Measurements from ENCODE around the gene MTAP. TPM values are rescaled to one million over a fixed set of nuclear protein-coding genes. Genes with fewer than 3 reads are reported as not detected.

MTAP gene
- total and polyA plus RNA-seq, 9 of the 15 experiments (the other 6 are each of a cell fraction or from before 2014, with no cell fraction given), result 0.07 TPM; not detected in 8

DNA sequence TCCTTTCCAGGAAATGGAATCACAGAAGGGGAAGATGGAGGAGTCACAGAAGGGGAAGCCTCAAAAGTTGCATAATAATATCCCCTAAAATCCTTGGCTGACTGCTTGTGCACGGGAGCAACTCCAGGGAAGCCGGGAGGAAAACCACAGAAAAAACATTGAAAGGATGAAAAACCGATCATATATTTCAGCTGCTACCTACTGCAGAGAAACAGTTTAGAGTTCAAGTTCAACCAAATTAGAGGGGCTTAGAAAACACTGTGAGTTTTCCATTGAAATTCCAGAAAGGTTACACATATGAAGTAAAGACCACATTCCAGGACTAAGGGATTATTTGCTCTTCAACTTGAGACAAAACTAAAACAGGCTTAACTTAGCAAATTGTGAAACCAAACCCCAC, 37.6 kb upstream of the MTAP start (continued):
- TF ChIP-seq ATF4 (CRISPR knock-in tag; IDR thresholded peaks at IDR 0.05) (no peak), IRF1 (CRISPR knock-in tag; IDR thresholded peaks at IDR 0.05; ENCODE audit: borderline replicate concordance) (no peak)
- TF ChIP-seq, protein P1, sequence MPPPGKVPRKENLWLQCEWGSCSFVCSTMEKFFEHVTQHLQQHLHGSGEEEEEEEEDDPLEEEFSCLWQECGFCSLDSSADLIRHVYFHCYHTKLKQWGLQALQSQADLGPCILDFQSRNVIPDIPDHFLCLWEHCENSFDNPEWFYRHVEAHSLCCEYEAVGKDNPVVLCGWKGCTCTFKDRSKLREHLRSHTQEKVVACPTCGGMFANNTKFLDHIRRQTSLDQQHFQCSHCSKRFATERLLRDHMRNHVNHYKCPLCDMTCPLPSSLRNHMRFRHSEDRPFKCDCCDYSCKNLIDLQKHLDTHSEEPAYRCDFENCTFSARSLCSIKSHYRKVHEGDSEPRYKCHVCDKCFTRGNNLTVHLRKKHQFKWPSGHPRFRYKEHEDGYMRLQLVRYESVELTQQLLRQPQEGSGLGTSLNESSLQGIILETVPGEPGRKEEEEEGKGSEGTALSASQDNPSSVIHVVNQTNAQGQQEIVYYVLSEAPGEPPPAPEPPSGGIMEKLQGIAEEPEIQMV (tag; conservative IDR thresholded peaks at IDR 0.05; ENCODE audit: low read depth), result no peak

- Histone ChIP-seq H3K4me3 (no peak overlapping the region), H3K4me1 (replicated peaks in 1 of 2; ENCODE audit: control insufficient read depth in 2 of 2, insufficient read depth in 2 of 2, low read length in 2 of 2) (no peaks in the 10 kb centered on the region), H3K27ac (ENCODE audit: extremely low read depth, low read depth, low read length) (no peak overlapping the region), H2AFZ (ENCODE audit: low read depth, low read length) (no peak overlapping the region), H3K9ac (ENCODE audit: insufficient read depth in 1 of 2, low read depth in 2 of 2, low read length in 2 of 2) (no peak overlapping the region), H3K36me3 (ENCODE audit: control insufficient read depth, insufficient read depth, low read length) (no peaks in the 10 kb centered on the region), H3K9me1 (ENCODE audit: control insufficient read depth, insufficient read depth, low read length) (no peaks in the 10 kb centered on the region), H4K20me1 (replicated peaks; ENCODE audit: control insufficient read depth, insufficient read depth, low read length) (no peaks in the 10 kb centered on the region), H3K4me2 (ENCODE audit: insufficient read depth, low read length) (no peak overlapping the region), H3K27me3 (ENCODE audit: control insufficient read depth in 2 of 2, insufficient read depth in 2 of 2, low read length in 2 of 2) (no peaks in the 10 kb centered on the region), H3K79me2 (ENCODE audit: control insufficient read depth, insufficient read depth, low read length) (no peaks in the 10 kb centered on the region), H3K9me3 (replicated peaks; ENCODE audit: control insufficient read depth, insufficient read depth, low read depth, low read length) (no peaks in the 10 kb centered on the region)
- ATAC-seq (no peak), DNase-seq (ENCODE audit: extremely low read depth in 1 of 4, low spot score in 3 of 4) (no peak), FAIRE-seq (no peak)
- ChIA-PET POLR2A (no interaction called here), CTCF (ENCODE audit: low intra/inter-chr PET ratio) (no interaction called here)
- in situ Hi-C loops (cut with MboI) (no loop called here), intact Hi-C loops (cut with micrococcal nuclease) (no loop called here)
- WGBS (ENCODE audit: insufficient coverage, low coverage, missing lambda C conversion rate), result no CpG with 5 or more reads among the region's 2 CpGs
- BruUV-seq (replicated peaks), result no TSS peak
- TF ChIP-seq ZNF197 (CRISPR knock-in tag; IDR thresholded peaks at IDR 0.05; ENCODE audit: low read depth) (no peak), CTCFL (IDR thresholded peaks at IDR 0.05; ENCODE audit: borderline replicate concordance, insufficient read depth, low read depth, low read length, poor library complexity, severe bottlenecking) (no peak), HDAC1 (IDR thresholded peaks at IDR 0.05) (no peak), ETS1 (conservative IDR thresholded peaks at IDR 0.05; ENCODE audit: control insufficient read depth, low read depth, low read length) (no peak), POLR2AphosphoS5 (IDR thresholded peaks at IDR 0.05; ENCODE audit: control insufficient read depth, insufficient read depth, low read depth, low read length) (no peak), RUNX1 (IDR thresholded peaks at IDR 0.05; ENCODE audit: low read depth) (no peak), KDM4B (IDR thresholded peaks at IDR 0.05; ENCODE audit: borderline replicate concordance in 2 of 2, low read depth in 1 of 2) (no peak), ZNF224 (CRISPR knock-in tag; IDR thresholded peaks at IDR 0.05) (no peak)
- TF ChIP-seq, protein P2, sequence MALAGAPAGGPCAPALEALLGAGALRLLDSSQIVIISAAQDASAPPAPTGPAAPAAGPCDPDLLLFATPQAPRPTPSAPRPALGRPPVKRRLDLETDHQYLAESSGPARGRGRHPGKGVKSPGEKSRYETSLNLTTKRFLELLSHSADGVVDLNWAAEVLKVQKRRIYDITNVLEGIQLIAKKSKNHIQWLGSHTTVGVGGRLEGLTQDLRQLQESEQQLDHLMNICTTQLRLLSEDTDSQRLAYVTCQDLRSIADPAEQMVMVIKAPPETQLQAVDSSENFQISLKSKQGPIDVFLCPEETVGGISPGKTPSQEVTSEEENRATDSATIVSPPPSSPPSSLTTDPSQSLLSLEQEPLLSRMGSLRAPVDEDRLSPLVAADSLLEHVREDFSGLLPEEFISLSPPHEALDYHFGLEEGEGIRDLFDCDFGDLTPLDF (CRISPR knock-in tag; IDR thresholded peaks at IDR 0.05), result no peak
Measured at GRCh38 chr9:21766096-21766495, 36.3 kb upstream of the MTAP start.
